ENCODE data around the gene EGFL8. TPM values are rescaled to one million over a fixed set of nuclear protein-coding genes. Genes with fewer than 3 reads are reported as not detected.

Gene EGFL8
- total and polyA plus RNA-seq, 9 of the 15 experiments (the other 6 are each of a cell fraction or from before 2014, with no cell fraction given), result 2.2 to 47.4 (median 14.2) TPM

GRCh38 chr6:32127717-32128592 lies 36.4 kb upstream of the EGFL8 start, which contains the start of gene ATF6B (continued):
- peak; percentile 97 for TF ChIP-seq ZNF740 (CRISPR knock-in tag; IDR thresholded peaks at IDR 0.05)
- peak in 1 of 2 experiments; percentile 95; a peak in 2 of 4 replicates for TF ChIP-seq ZNF740 (tag; IDR thresholded peaks at IDR 0.05)
- no peak for TF ChIP-seq PHTF2 (CRISPR knock-in tag; IDR thresholded peaks at IDR 0.05)

- no peaks in the 10 kb centered on the region for H4K20me1 ChIP-seq (replicated peaks; ENCODE audit: control insufficient read depth, insufficient read depth, low read length)
- 8% methylated on average over 13 of the region's 13 CpGs for WGBS (ENCODE audit: insufficient coverage, low coverage, missing lambda C conversion rate)
- H3K9me3 ChIP-seq (replicated peaks; ENCODE audit: control insufficient read depth, insufficient read depth, low read depth, low read length), result no peaks in the 10 kb centered on the region
- no peaks in the 10 kb centered on the region for H3K27me3 ChIP-seq (ENCODE audit: control insufficient read depth in 2 of 2, insufficient read depth in 2 of 2, low read length in 2 of 2)
- ChIA-PET CTCF (ENCODE audit: low intra/inter-chr PET ratio) (interaction anchor here (0.8 to 1.1 kb wide), 2 partner anchors 10 to 25 kb away, joined by 3 to 4 read pairs; partner anchors contain the start of gene PPT2), POLR2A (interaction anchor here (0.6 to 3.9 kb wide), 17 partner anchors 8 to 1815 kb away, joined by 3 to 23 read pairs (median 6); partner anchors contain the start of genes EGFL8, RNF5 and TNXB)
- H3K4me1 ChIP-seq (replicated peaks in 1 of 2; ENCODE audit: control insufficient read depth in 2 of 2, insufficient read depth in 2 of 2, low read length in 2 of 2), result peaks cover 35 to 36% of the 10 kb centered on the region in 2 experiments
- H3K27ac ChIP-seq (ENCODE audit: extremely low read depth, low read depth, low read length), result peak overlapping the region; percentile 83
- no peak for DNase-seq (ENCODE audit: extremely low read depth in 1 of 4, low spot score in 3 of 4)
- peak overlapping the region; percentile 69 to 90 for H3K9ac ChIP-seq (ENCODE audit: insufficient read depth in 1 of 2, low read depth in 2 of 2, low read length in 2 of 2)
- peaks cover 31% of the 10 kb centered on the region; the same call in 2 of the 3 replicates for H3K36me3 ChIP-seq (ENCODE audit: control insufficient read depth, insufficient read depth, low read length)
- ATAC-seq, result no peak
- peak overlapping the region; percentile 27 for H2AFZ ChIP-seq (ENCODE audit: low read depth, low read length)
- no TSS peak for BruUV-seq (replicated peaks)
- peak overlapping the region; percentile 91 for H3K4me3 ChIP-seq
- in situ Hi-C loops (cut with MboI) (no loop called here), intact Hi-C loops (cut with micrococcal nuclease) (loop anchor here (2.0 kb wide), 1 partner anchor 390 kb away; no protein-coding TSS in a partner anchor)
- H3K79me2 ChIP-seq (ENCODE audit: control insufficient read depth, insufficient read depth, low read length), result peaks cover 39% of the 10 kb centered on the region
- peak overlapping the region; percentile 90 for H3K4me2 ChIP-seq (ENCODE audit: insufficient read depth, low read length)
- H3K9me1 ChIP-seq (ENCODE audit: control insufficient read depth, insufficient read depth, low read length), result no peaks in the 10 kb centered on the region
- no peak for FAIRE-seq
- 0 out of 2 replicates have a peak, but pooled peaks have one; percentile 2 for TF ChIP-seq ZFX (CRISPR knock-in tag; IDR thresholded peaks at IDR 0.05)
- TF ChIP-seq RBFOX2 (IDR thresholded peaks at IDR 0.05; ENCODE audit: low read depth, low read length), result peak; percentile 12; the same call in 1 of the 2 replicates
- TF ChIP-seq PYGO2 (tag; IDR thresholded peaks at IDR 0.05), result no peak
- peak; percentile 30; the same call in 1 of the 2 replicates for TF ChIP-seq VEZF1 (CRISPR knock-in tag; IDR thresholded peaks at IDR 0.05)
- peak; percentile 26 for TF ChIP-seq CHD1 (IDR thresholded peaks at IDR 0.05; ENCODE audit: low read length)
- 0 out of 4 replicates have a peak, but pooled peaks of 1 of the 2 experiments have one; percentile 35 for TF ChIP-seq HDAC1 (IDR thresholded peaks at IDR 0.05)
- TF ChIP-seq ZNF263 (CRISPR knock-in tag; IDR thresholded peaks at IDR 0.05; ENCODE audit: borderline replicate concordance), result 0 out of 2 replicates have a peak, but pooled peaks have one; percentile 21
- TF ChIP-seq THAP12 (CRISPR knock-in tag; IDR thresholded peaks at IDR 0.05), result peak; percentile 32; the same call in 1 of the 2 replicates
- peak; percentile 27; the same call in 1 of the 2 replicates for TF ChIP-seq RFX5 (IDR thresholded peaks at IDR 0.05; ENCODE audit: low read depth, low read length)
- 0 out of 2 replicates have a peak, but pooled peaks have one; percentile 64 for TF ChIP-seq ZNF282 (CRISPR knock-in tag; IDR thresholded peaks at IDR 0.05)
Measured at GRCh38 chr6:32128751-32129296, 35.6 kb upstream of the EGFL8 start.

Measured in K562 (cell line).